H1 (cell line): Measurements from ENCODE around the gene SEMA3C. TPM values are rescaled to one million over a fixed set of nuclear protein-coding genes. Genes with fewer than 3 reads are reported as not detected.

Source experiments
- CTCF ChIA-PET: fragments of 300-600 bp; sonication (Branson Sonifier 250); formaldehyde crosslinking; loops from one replicate; lab custom pipeline; 2021; ENCODE audit not compliant: partially characterized antibody; lab: Charles Lee
- POLR2A ChIA-PET: fragments of 300-600 bp; sonication (Branson Sonifier 250); formaldehyde crosslinking; loops from one replicate; lab custom pipeline; 2021; ENCODE audit warnings: inconsistent platforms; ENCODE audit not compliant: partially characterized antibody; lab: Charles Lee
- DNase-seq, 2 experiments: peaks; one replicate each; pipeline versions ENCODE4 v3.0.0 to v3.0.0-alpha.2; 2010 to 2022; ENCODE audit warnings: low spot score in 2 of 2, low read depth in 1 of 2, mixed read lengths in 1 of 2
- FAIRE-seq: peaks from 2 replicates; lab custom pipeline; 2011; peaks lifted over from hg19 to GRCh38; lab: Jason Lieb, UNC
- H2AFZ ChIP-seq: 2 replicates; pipeline ENCODE4 v1.8.1; 2012; ENCODE audit warnings: low read length, inconsistent platforms
- H2AK5ac ChIP-seq: 2 replicates; pipeline ENCODE4 v1.6.1; 2013; ENCODE audit warnings: low read depth, low read length
- H2BK120ac ChIP-seq: replicated peaks from 2 replicates; pipeline ENCODE3; 2013; ENCODE audit warnings: low read depth, low read length, inconsistent platforms
- H2BK12ac ChIP-seq: 2 replicates; pipeline ENCODE4 v1.6.1; 2013; ENCODE audit warnings: low read depth, low read length
- H2BK15ac ChIP-seq: 2 replicates; pipeline ENCODE4 v1.6.1; 2013; ENCODE audit warnings: low read length
- H2BK20ac ChIP-seq: 2 replicates; pipeline ENCODE4 v1.6.1; 2013; ENCODE audit warnings: low read length
- H2BK5ac ChIP-seq: 2 replicates; pipeline ENCODE4 v1.6.1; 2013; ENCODE audit warnings: low read depth, low read length
- H3K14ac ChIP-seq: 2 replicates; pipeline ENCODE4 v1.6.1; 2013; ENCODE audit warnings: inconsistent platforms; ENCODE audit not compliant: insufficient read length
- H3K18ac ChIP-seq: 2 replicates; pipeline ENCODE4 v1.6.1; 2013; ENCODE audit warnings: low read length; ENCODE audit errors: extremely low read depth
- H3K23ac ChIP-seq: 2 replicates; pipeline ENCODE4 v1.6.1; 2013; ENCODE audit warnings: inconsistent platforms; ENCODE audit not compliant: insufficient read length
- H3K23me2 ChIP-seq: 2 replicates; pipeline ENCODE4 v1.6.1; 2013; ENCODE audit warnings: low read depth, low read length
- H3K27ac ChIP-seq: 2 replicates; pipeline ENCODE4 v1.6.1; 2011; ENCODE audit warnings: low read depth, low read length, inconsistent platforms
- H3K27me3 ChIP-seq, 4 experiments: replicated peaks in 1 of 4; 1 replicate in 1 of 4; 2 replicates in 3 of 4; pipeline versions ENCODE4 v1.6.1 to v1.8.1; 2011 to 2013; ENCODE audit warnings: low read length in 3 of 4, mild to moderate bottlenecking in 3 of 4, inconsistent platforms in 2 of 4, mixed read lengths in 2 of 4, moderate library complexity in 1 of 4; ENCODE audit not compliant: control insufficient read depth in 3 of 4, insufficient read depth in 3 of 4; ENCODE audit errors: extremely low read depth in 1 of 4
- H3K36me3 ChIP-seq, 4 experiments: 2 replicates each; pipeline versions ENCODE4 v1.6.1 to v1.8.1; 2011 to 2013; ENCODE audit warnings: mild to moderate bottlenecking in 4 of 4, low read length in 3 of 4, moderate library complexity in 2 of 4, control low read depth in 1 of 4, inconsistent platforms in 1 of 4; ENCODE audit not compliant: insufficient read depth in 4 of 4, control insufficient read depth in 2 of 4
- H3K4ac ChIP-seq: replicated peaks from 2 replicates; pipeline ENCODE3; 2013; ENCODE audit warnings: low read length, low read depth, mixed read lengths, inconsistent platforms; ENCODE audit not compliant: insufficient read length
- H3K4me1 ChIP-seq, 4 experiments: replicated peaks in 1 of 4; 1 replicate in 1 of 4; 2 replicates in 3 of 4; pipeline versions ENCODE4 v1.6.1 to v1.8.1; 2011 to 2013; ENCODE audit warnings: low read length in 3 of 4, inconsistent platforms in 2 of 4, mixed read lengths in 1 of 4; ENCODE audit not compliant: insufficient read depth in 4 of 4, control insufficient read depth in 3 of 4
- H3K4me2 ChIP-seq, 2 experiments: 2 replicates each; pipeline versions ENCODE4 v1.6.1 to v1.8.1; 2011 to 2013; ENCODE audit warnings: low read depth in 2 of 2, low read length in 2 of 2, control low read depth in 1 of 2, inconsistent platforms in 1 of 2, mild to moderate bottlenecking in 1 of 2; ENCODE audit not compliant: insufficient read depth in 1 of 2
- H3K4me3 ChIP-seq, 4 experiments: fragments of 200-600, 300-600 bp in 1 of 4; sonication (generic), shearing (Covaris generic), sonication (Bioruptor Twin) in 1 of 4; 2 replicates each; pipeline versions ENCODE4 v1.5.1 to v1.8.1; 2011 to 2016; ENCODE audit warnings: low read length in 4 of 4, low read depth in 3 of 4, control low read depth in 2 of 4, inconsistent platforms in 2 of 4, mild to moderate bottlenecking in 2 of 4, mixed read lengths in 1 of 4, moderate library complexity in 1 of 4; ENCODE audit not compliant: insufficient read depth in 2 of 4; ENCODE audit errors: extremely low read depth in 1 of 4
- H3K56ac ChIP-seq: replicated peaks from 2 replicates; pipeline ENCODE3; 2013; ENCODE audit warnings: low read depth, mild to moderate bottlenecking, mixed read lengths, low read length, inconsistent platforms; ENCODE audit not compliant: insufficient read length
- H3K79me1 ChIP-seq: 2 replicates; pipeline ENCODE4 v1.6.1; 2013; ENCODE audit warnings: low read depth, low read length, control low read depth
- H3K79me2 ChIP-seq, 2 experiments: 2 replicates each; pipeline versions ENCODE4 v1.6.1 to v1.8.1; 2012 to 2013; ENCODE audit warnings: low read length in 2 of 2, mild to moderate bottlenecking in 2 of 2, inconsistent platforms in 1 of 2; ENCODE audit not compliant: insufficient read depth in 2 of 2, control insufficient read depth in 1 of 2
- H3K9ac ChIP-seq, 4 experiments: replicated peaks in 1 of 4; 1 replicate in 1 of 4; 2 replicates in 3 of 4; pipeline versions ENCODE4 v1.6.1 to v1.8.1; 2011 to 2013; ENCODE audit warnings: low read depth in 3 of 4, low read length in 3 of 4, control low read depth in 2 of 4, mild to moderate bottlenecking in 2 of 4, moderate library complexity in 2 of 4, inconsistent platforms in 1 of 4; ENCODE audit errors: extremely low read depth in 1 of 4
- H3K9me3 ChIP-seq, 2 experiments: 2 replicates each; pipeline versions ENCODE4 v1.6.1 to v1.8.1; 2012 to 2013; ENCODE audit warnings: mild to moderate bottlenecking in 2 of 2, moderate library complexity in 2 of 2, control low read depth in 1 of 2, inconsistent platforms in 1 of 2, low read depth in 1 of 2, low read length in 1 of 2, mixed read lengths in 1 of 2; ENCODE audit not compliant: insufficient read depth in 2 of 2
- H4K20me1 ChIP-seq, 2 experiments: replicated peaks in 1 of 2; 2 replicates each; pipeline versions ENCODE3 to v1.8.1; 2011 to 2013; ENCODE audit warnings: inconsistent platforms in 2 of 2, low read length in 2 of 2, mild to moderate bottlenecking in 1 of 2; ENCODE audit not compliant: insufficient read depth in 2 of 2, control insufficient read depth in 1 of 2
- H4K5ac ChIP-seq: 2 replicates; pipeline ENCODE4 v1.6.1; 2013; ENCODE audit warnings: low read length, low read depth, mixed read lengths, inconsistent platforms; ENCODE audit not compliant: insufficient read length
- H4K8ac ChIP-seq: 2 replicates; pipeline ENCODE4 v1.8.0; 2013; ENCODE audit warnings: mild to moderate bottlenecking, moderate library complexity, low read length, inconsistent platforms; ENCODE audit not compliant: insufficient read depth; ENCODE audit errors: extremely low read depth
- H4K91ac ChIP-seq: replicated peaks from 2 replicates; pipeline ENCODE3; 2013; ENCODE audit warnings: low read length, mixed read lengths, inconsistent platforms; ENCODE audit not compliant: insufficient read length
- SUZ12 ChIP-seq: fragments of 200-600 bp; sonication (generic); IDR thresholded peaks from 2 replicates; pipeline ENCODE4 v1.6.1; 2012; ENCODE audit warnings: mild to moderate bottlenecking, inconsistent platforms, low read length, moderate library complexity, mixed read lengths
- WGBS, 2 experiments: shearing (Covaris generic) in 1 of 2; methylation state at CpG; one replicate each; pipeline versions ENCODE4 v1.1.6 to v1.1.7; 2013 to 2015; ENCODE audit warnings: low lambda C conversion rate in 2 of 2, mixed read lengths in 2 of 2, inconsistent platforms in 1 of 2, low coverage in 1 of 2, missing lambda C conversion rate in 1 of 2; ENCODE audit not compliant: insufficient replicate concordance in 2 of 2, insufficient coverage in 1 of 2, insufficient read length in 1 of 2; ENCODE audit errors: extremely low coverage in 1 of 2, missing lambda C conversion rate in 1 of 2; 5-methylcytosine and 5-hydroxymethylcytosine counted together
- polyA plus RNA-seq, 7 experiments: library from polyadenylated mRNA; depleted of rRNA in 3 of 7; stranded (reverse) in 5 of 7; unstranded in 2 of 7; fragments of >200 nt in 5 of 7; fragments of 200-250 nt in 2 of 7; gene quantifications; 1 replicate in 5 of 7; 2 replicates in 1 of 7; 4 replicates in 1 of 7; pipeline versions ENCODE4 v1.2.1 to v1.2.3, GENCODE V29; 2011 to 2013; ENCODE audit warnings: missing spikeins in 2 of 7, mixed read lengths in 2 of 7
- total RNA-seq: library from RNA; stranded (reverse); fragmentation: NEBNext Ultra II Directional; extraction: Animal tissue kit (Norgen Biotek cat#: 25700); gene quantifications from 2 replicates; pipeline ENCODE4 v1.2.1, GENCODE V29; 2021
- TF ChIP-seq, protein P1 (sequence below): IDR thresholded peaks from 2 replicates; pipeline ENCODE4 v1.6.1; 2012; ENCODE audit warnings: inconsistent platforms
- TF ChIP-seq, protein P2 (sequence below): IDR thresholded peaks from 2 replicates; pipeline ENCODE4 v1.6.1; 2012; ENCODE audit warnings: inconsistent platforms

The SEMA3C gene
- total and polyA plus RNA-seq, 2 of the 8 experiments (the other 6 are each of a cell fraction or from before 2014, with no cell fraction given), result 0.15 to 1.4 TPM

DNA sequence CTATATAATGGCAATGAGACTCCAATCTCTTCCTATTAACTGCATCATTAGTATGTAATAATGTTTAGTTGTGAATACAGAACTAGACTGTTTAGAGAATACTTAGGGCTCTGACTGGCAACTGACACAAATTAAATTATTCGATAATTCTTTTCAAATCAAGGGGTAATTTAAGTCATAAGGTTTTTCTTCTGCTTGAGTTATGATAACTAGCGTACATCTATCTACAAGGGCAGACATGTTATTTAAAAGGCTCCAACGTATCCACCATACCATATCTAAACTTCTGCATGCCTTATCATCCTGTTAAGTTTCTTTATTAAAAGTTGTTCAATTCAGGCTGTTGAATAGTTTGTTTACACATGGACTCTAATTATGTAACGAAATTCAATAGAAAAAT is 11.2 kb downstream of the SEMA3C start:
- no peak overlapping the region for H2AFZ ChIP-seq
- WGBS, 2 experiments, result 92% methylated on average over 4 of the region's 4 CpGs; no CpG with 5 or more reads in 1 of the 2 experiments
- CTCF ChIA-PET, result interaction anchor here (3.6 kb wide), 1 partner anchor 9 kb away, joined by 17 read pairs; no protein-coding TSS in a partner anchor
- no peak for TF ChIP-seq SUZ12
- TF ChIP-seq, protein P1, sequence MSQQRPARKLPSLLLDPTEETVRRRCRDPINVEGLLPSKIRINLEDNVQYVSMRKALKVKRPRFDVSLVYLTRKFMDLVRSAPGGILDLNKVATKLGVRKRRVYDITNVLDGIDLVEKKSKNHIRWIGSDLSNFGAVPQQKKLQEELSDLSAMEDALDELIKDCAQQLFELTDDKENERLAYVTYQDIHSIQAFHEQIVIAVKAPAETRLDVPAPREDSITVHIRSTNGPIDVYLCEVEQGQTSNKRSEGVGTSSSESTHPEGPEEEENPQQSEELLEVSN, result no peak
- TF ChIP-seq, protein P2, sequence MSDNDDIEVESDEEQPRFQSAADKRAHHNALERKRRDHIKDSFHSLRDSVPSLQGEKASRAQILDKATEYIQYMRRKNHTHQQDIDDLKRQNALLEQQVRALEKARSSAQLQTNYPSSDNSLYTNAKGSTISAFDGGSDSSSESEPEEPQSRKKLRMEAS, result no peak

More for the DNA sequence above, 11.2 kb downstream of the SEMA3C start:
- H2BK5ac ChIP-seq, result no peak overlapping the region
- no peaks in the 10 kb centered on the region for H3K9me3 ChIP-seq
- no peak overlapping the region for H2BK12ac ChIP-seq
- no peaks in the 10 kb centered on the region for H3K36me3 ChIP-seq
- H3K27ac ChIP-seq, result no peak overlapping the region
- H4K5ac ChIP-seq, result no peak overlapping the region
- no peak overlapping the region for H3K4ac ChIP-seq
- no peak for DNase-seq
- no peaks in the 10 kb centered on the region for H3K79me2 ChIP-seq
- H2AK5ac ChIP-seq, result no peak overlapping the region
- no peak overlapping the region for H4K91ac ChIP-seq
- H3K18ac ChIP-seq, result no peak overlapping the region
- H3K27me3 ChIP-seq, result no peaks in the 10 kb centered on the region
- no peaks in the 10 kb centered on the region for H3K23me2 ChIP-seq
- H3K9ac ChIP-seq, result no peak overlapping the region
- no peak overlapping the region for H2BK20ac ChIP-seq
- H3K4me1 ChIP-seq, result no peaks in the 10 kb centered on the region; a peak in 1 of 7 replicates
- H2BK120ac ChIP-seq, result no peak overlapping the region
- no peak overlapping the region for H3K4me3 ChIP-seq
- H3K14ac ChIP-seq, result no peak overlapping the region
- no peaks in the 10 kb centered on the region for H3K79me1 ChIP-seq
- FAIRE-seq, result no peak
- no peak overlapping the region for H2BK15ac ChIP-seq
- POLR2A ChIA-PET, result no interaction called here
- no peak overlapping the region for H3K23ac ChIP-seq
- H3K4me2 ChIP-seq, result no peak overlapping the region
- no peak overlapping the region for H4K8ac ChIP-seq
- no peaks in the 10 kb centered on the region for H4K20me1 ChIP-seq
- no peak overlapping the region for H3K56ac ChIP-seq
